Nephron (organoid): ENCODE data around the gene POLR2A.
A peak's percentile ranks its signal among the peaks of the same experiment; 100 is the strongest.

Source experiments
- H3K27ac Mint-ChIP-seq, 3 experiments: 2 replicates each; pipeline ENCODE4 v1.8.0; 2020; ENCODE audit warnings: mixed read lengths in 3 of 3, mild to moderate bottlenecking in 2 of 3, moderate library complexity in 1 of 3
- H3K27me3 Mint-ChIP-seq: 2 replicates; pipeline ENCODE4 v1.8.0; 2021; ENCODE audit warnings: low read depth, mild to moderate bottlenecking, moderate library complexity, mixed read lengths
- H3K36me3 Mint-ChIP-seq: 2 replicates; pipeline ENCODE4 v1.8.0; 2020; ENCODE audit warnings: low read depth, mixed read lengths
- H3K4me1 Mint-ChIP-seq: 2 replicates; pipeline ENCODE4 v1.8.0; 2020; ENCODE audit warnings: mixed read lengths
- H3K4me3 Mint-ChIP-seq, 3 experiments: 2 replicates each; pipeline ENCODE4 v1.8.0; 2020; ENCODE audit warnings: mild to moderate bottlenecking in 3 of 3, mixed read lengths in 3 of 3, moderate library complexity in 2 of 3
- H3K9me3 Mint-ChIP-seq: 2 replicates; pipeline ENCODE4 v1.8.0; 2020; ENCODE audit warnings: mixed read lengths
- CTCF ChIP-seq, 3 experiments: fragments of 200-600 bp; sonication (generic); IDR thresholded peaks; one replicate each; pipeline ENCODE4 v1.5.0; 2021; ENCODE audit warnings: antibody characterized with exemption in 3 of 3; ENCODE audit not compliant: unreplicated experiment in 3 of 3

POLR2A gene

DNA sequence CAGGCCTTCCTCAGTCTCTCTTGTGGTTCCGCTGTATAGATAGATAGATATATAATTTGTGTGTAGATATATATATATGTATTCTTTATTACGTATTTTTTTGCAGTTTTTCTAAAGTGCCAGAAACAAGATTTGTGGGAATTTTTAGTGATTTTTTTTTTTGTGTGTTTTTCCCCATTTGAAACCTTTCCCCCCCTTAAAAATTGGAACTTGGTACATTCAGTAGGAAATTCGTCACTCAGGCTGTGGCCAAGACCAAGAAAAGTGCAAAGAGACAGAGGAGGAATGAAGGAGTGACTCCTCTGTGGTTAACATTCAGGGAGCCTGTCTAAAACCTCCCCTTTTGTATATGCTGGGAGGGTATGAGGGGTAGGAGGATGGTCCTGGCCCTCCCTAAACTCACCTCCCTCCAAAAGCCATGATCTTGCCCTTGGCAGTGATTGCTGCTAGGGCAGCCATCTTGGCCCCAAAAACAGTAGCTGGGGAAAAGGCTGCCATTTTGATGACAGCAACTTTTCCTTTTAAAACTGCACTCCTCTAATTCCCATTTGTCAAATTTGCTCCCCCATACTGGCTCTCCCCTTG, 24.1 kb upstream of the POLR2A start:
- H3K27ac Mint-ChIP-seq: peak overlapping the region in 1 of 3 experiments; percentile 29
- H3K4me3 Mint-ChIP-seq: peak overlapping the region; percentile 19 to 38 (median 34)
- peaks cover 28% of the 10 kb centered on the region for H3K36me3 Mint-ChIP-seq
- no peaks in the 10 kb centered on the region for H3K9me3 Mint-ChIP-seq
- peaks cover 11% of the 10 kb centered on the region for H3K4me1 Mint-ChIP-seq
- H3K27me3 Mint-ChIP-seq: peaks cover 5% of the 10 kb centered on the region
- TF ChIP-seq CTCF (IDR thresholded peaks at IDR 0.05; ENCODE audit: unreplicated experiment in 3 of 3): no peak

- peaks cover 5% of the 10 kb centered on the region for H3K4me1 Mint-ChIP-seq
- peaks cover 26% of the 10 kb centered on the region for H3K36me3 Mint-ChIP-seq
- H3K4me3 Mint-ChIP-seq: no peak overlapping the region
- peaks cover 5% of the 10 kb centered on the region for H3K27me3 Mint-ChIP-seq
- peak overlapping the region in 1 of 3 experiments; percentile 66 for H3K27ac Mint-ChIP-seq
- H3K9me3 Mint-ChIP-seq: no peaks in the 10 kb centered on the region
- TF ChIP-seq CTCF (IDR thresholded peaks at IDR 0.05; ENCODE audit: unreplicated experiment in 3 of 3): no peak
Observed at GRCh38 chr17:7460850-7461660, 23.1 kb upstream of the POLR2A start.

DNA sequence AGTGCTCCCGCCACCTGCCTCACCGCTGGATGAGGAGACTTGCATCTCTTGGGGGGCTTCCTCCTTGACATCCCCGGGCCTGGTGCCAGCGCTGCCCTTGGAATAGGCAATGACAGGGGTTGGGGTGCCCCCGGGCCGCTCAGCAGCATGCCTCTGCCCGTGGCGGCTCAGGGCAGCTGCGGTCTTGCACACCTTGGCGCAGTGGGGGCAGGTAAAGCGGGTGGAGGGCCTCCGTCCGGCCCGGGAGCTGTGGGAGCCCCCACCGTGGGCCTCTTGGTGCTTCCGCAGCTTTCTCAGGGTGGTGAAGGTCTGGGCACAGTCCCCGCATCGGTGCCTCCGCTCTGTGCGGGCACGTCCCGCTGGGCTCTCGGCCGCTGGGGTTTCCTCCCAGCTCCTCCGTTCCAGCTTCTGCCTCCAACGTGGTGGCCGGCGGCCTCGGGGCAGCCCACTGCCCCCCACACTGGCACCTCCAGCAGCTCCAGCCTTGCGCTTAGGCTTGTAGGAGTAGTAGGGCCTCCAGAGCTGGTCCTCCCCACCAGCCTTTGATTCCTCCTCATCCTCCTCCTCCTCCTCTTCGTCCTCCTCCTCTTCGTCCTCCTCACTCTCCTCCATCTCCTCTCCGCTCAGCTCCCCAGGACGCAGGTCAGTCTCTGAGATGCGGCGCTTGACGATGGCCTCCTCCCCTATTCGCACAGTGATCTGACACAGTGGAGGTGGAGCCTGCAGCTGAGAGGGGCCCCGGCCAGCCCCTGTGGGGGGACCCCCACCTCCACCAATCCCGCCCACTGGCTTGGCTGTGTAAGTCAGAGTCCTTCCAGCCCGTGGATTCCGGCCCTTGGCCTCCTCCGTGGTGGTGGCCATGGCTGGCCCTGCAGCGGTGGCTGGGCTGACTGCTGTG, 21.4 kb upstream of the POLR2A start:
- peaks cover 35% of the 10 kb centered on the region for H3K36me3 Mint-ChIP-seq
- H3K27ac Mint-ChIP-seq: no peak overlapping the region
- H3K9me3 Mint-ChIP-seq: no peaks in the 10 kb centered on the region
- H3K4me1 Mint-ChIP-seq: peaks cover 13% of the 10 kb centered on the region
- H3K27me3 Mint-ChIP-seq: peaks cover 5% of the 10 kb centered on the region
- H3K4me3 Mint-ChIP-seq: no peak overlapping the region
- no peak for TF ChIP-seq CTCF (IDR thresholded peaks at IDR 0.05; ENCODE audit: unreplicated experiment in 3 of 3)

DNA sequence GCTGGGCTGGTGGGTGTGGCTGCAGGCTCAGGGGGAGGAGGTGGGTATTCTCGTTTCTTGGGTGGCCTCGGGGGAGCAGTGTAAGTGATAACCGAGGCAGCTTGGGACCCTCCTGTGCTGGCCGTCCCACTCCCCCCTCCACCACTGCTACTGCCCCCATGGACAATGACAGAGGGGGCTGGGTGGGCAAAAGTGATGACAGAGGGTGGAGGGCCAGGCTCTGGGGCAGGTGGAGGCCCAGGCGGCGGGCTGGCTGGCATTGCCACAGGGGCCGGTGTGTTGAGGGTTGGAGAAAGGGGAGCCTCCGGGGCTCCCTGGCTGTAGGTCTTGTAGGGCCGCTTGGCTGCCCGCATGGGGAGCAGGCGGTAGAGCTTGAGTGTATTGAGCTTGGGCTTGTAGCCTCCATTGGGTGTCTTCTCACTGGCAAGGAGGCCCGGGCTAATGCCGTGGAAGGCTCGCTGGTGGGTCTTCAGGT, 20.8 kb upstream of the POLR2A start:
- Mint-ChIP-seq H3K4me3 (no peak overlapping the region), H3K9me3 (no peaks in the 10 kb centered on the region), H3K4me1 (peaks cover 13% of the 10 kb centered on the region), H3K27me3 (peaks cover 5% of the 10 kb centered on the region), H3K36me3 (peaks cover 35% of the 10 kb centered on the region), H3K27ac (no peak overlapping the region)
- TF ChIP-seq CTCF (IDR thresholded peaks at IDR 0.05; ENCODE audit: unreplicated experiment in 3 of 3): no peak

GRCh38 chr17:7464081-7464480, 20.1 kb upstream of the POLR2A start:
- Mint-ChIP-seq H3K9me3 (no peaks in the 10 kb centered on the region), H3K27ac (no peak overlapping the region), H3K4me3 (no peak overlapping the region), H3K4me1 (peaks cover 13% of the 10 kb centered on the region), H3K27me3 (peaks cover 5% of the 10 kb centered on the region), H3K36me3 (peaks cover 35% of the 10 kb centered on the region)
- TF ChIP-seq CTCF (IDR thresholded peaks at IDR 0.05; ENCODE audit: unreplicated experiment in 3 of 3): no peak
